ENCODE results near the gene TUT4.

- no peak for TF ChIP-seq EZH2 (IDR thresholded peaks at IDR 0.05; ENCODE audit: borderline replicate concordance)
- no peak for TF ChIP-seq CTCF (IDR thresholded peaks at IDR 0.05; ENCODE audit: poor library complexity)
These were observed 48.6 kb upstream of the TUT4 start for GRCh38 chr1:52601519-52601918.
